Effector CD4-positive, alpha-beta T cell (primary cell): Measurements from ENCODE around the gene CCDC85C.
"Not testable (repeated sequence)": the region's sequence is repeated elsewhere in the genome, so short reads cannot be mapped to it uniquely, and the experiment has no call there.

Experiments used
- DNase-seq: peaks from one replicate; pipeline ENCODE4 v3.0.0-alpha.2; 2020
- total RNA-seq: gene quantifications from one replicate; lab custom pipeline; 2026; lab: John Stamatoyannopoulos, UW

The CCDC85C gene
- 21.6 reads per million, percentile 48 among the genes with 10 or more reads in this experiment for total RNA-seq

DNA sequence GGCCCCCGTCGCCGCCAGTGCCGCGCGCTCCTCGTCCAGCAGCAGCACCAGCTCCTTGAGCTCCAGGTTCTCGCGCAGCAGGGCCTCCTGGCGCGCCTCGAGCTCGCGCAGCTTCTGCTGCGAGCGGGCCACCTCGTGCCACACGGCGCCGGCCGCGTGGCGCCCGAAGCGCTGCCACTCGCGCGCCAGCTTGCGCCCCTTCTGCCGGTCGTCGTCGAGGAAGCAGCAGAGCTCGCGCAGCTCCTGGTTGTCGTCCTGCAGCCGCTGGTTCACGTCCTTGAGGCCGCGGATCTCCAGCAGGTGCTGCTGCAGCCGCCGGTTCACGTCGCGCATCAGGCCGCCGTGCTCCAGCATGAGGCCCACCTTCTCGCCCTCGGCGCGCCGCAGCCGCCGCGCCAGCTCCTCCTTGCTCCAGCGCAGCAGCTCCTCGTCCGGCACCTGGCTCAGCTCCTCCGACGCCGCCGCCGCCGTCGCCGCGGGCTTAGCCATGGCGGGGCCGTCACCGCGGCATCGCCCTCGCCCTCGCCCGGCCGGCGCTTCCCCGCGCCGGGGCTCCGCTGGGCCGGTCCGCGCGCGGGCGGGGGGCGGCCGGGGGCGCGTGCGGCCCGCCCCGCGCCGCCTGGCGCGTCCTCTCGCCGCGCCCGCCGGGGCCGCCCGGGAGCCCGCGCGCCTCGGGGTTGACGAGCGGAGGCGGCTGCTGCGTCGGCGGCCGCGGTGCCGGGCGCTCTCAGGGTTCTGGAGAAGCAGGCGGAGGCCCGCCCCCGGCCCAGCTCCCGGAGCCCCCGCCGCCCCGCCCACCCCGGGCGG lies at the start of gene CCDC85C:
CCDC85C (minus strand) TSS at position 737 of the 807 bp plus-strand sequence; CDS start at position 489, 248 bp downstream.
- peak; percentile 41 for DNase-seq

DNA sequence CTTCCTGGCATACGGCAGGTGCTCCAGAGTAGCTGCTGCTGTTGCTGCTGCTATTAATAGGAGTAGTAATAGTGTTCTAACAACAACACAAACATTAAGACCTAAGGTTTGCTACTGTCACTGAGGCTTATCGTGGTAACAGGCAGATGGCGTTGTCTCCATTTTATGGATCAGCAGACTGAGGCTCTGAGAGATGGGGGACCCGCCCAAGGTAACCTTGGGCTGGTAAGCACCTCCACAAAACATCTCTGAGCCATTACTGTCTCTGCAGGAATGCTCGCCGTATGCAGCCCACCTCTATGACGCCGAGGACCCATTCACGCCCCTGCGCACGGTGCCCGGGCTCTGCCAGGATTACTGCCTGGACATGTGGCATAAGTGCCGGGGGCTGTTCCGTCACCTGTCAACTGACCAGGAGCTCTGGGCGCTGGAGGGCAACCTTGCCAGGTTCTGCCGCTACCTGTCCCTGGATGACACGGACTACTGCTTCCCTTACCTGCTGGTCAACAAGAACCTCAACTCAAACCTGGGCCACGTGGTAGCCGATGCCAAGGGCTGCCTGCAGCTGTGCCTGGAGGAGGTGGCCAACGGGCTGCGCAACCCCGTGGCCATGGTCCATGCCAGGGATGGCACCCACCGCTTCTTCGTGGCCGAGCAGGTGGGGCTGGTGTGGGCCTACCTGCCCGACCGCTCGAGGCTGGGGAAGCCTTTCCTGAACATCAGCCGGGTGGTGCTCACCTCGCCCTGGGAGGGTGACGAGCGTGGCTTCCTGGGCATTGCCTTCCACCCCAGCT lies 48.1 kb upstream of the CCDC85C start:
- no peak for DNase-seq

DNA sequence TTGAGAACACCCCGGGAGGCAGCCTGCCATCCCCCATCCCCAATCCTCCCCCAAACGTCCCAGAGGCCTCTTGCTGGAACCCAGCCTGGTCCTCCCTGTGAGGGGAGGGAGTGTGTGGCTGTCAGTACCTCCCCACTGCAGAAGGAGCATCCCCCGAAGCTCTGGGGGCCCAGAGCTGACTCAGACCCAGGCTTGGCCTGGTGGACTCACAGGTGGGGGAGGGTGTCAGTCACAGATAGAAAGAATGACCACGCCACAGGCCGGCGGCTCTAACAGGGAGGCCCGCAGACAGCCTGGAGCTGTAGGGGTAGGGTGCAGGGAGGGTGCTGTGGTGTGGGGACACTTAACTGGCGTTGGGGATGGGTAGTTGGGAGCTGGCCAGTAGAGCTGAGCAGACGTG lies 46.2 kb upstream of the CCDC85C start:
- DNase-seq: no peak

DNA sequence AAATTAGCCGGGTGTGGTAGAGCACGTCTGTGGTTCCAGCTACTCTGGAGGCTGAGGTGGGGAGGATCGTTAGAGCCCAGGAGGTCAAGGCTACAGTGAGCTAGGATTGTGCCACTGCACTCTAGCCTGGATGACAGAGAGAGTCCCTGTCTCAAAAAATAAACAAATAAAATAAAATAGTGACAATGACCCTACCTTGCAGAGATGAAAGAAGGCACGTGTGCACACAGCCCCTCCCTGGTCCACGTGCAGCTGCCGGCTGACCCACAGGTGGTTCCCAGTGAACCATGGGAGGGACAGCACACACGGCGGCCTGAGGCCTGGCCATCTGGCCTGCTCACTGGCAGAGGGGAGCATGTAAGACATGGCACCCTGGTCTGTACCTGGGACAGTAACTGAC lies 45.6 kb upstream of the CCDC85C start:
- DNase-seq: no peak

DNA sequence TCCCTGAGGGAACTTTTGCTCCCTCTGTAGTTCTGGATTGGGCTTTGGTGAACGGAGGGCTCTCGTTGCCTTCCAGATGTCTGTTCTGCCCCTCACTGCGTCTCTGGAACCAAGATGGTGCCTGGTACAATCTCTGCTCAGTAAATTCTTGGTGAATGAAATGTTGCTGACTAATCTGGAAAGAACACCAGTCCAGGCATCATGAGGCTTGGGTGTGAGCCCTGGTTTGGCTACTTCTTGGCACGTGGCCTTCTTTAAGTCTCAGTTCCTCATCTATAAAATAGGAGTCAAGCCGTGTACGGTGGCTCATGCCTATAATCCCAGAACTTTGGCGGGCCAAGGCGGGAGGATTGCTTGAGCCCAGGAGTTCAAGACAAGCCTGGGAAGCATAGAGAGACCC lies 45.2 kb upstream of the CCDC85C start:
- no peak for DNase-seq

DNA sequence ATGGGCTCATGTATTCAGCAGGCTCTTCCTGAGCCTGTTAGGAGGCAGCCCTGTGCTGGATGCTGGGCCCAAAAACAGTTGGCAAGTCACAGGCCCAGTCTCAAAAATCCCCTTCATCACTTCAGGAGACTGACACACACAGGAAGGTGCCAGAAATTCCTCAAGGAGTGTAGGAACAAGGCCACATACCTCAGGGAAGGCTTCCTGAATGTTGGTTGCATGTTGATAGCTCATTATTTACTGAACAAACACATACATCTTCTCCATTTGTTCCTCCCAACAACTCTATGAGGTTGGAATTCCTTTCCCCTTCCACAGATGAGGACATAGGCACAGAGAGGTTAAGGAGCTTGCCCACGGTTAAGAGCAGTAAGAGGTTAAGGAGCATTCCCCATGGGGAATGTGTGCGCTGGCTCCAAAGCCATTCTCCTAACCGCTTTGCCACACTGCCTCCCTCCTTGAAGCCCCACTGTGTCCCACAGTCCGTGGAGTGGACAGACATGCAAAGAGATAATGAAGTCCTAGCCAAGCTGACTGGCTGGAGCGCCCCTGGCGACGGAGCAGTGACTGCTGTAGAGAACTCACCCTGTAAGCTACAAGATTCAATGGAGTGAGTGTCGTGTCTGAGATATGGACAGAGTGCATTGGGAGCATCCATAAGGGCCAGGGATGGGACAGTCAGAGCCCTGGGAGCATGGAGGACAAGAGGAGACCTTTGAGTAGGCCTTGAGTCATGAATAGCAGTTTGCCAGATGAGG lies 44.2 kb upstream of the CCDC85C start:
- DNase-seq: no peak

DNA sequence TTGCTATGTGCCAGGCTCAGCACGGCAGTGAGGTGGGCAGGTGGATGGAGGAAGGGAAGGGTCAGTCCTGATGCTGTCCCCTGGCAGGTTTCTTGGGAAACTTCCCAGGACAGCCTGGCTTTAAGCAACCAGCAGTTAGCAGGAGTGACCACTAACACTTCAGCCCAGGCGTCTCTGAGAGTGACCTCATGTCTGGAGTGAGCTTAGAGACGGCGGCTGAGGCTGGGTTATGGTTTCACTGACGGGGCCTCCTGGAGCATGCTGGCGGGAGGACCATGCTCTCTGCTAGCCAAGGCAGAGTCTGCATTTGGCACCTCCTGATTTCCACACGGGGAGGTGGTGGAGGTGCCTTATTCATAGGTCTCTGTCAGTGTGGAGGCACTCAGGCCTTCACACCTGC lies 43.4 kb upstream of the CCDC85C start:
- no peak for DNase-seq

DNA sequence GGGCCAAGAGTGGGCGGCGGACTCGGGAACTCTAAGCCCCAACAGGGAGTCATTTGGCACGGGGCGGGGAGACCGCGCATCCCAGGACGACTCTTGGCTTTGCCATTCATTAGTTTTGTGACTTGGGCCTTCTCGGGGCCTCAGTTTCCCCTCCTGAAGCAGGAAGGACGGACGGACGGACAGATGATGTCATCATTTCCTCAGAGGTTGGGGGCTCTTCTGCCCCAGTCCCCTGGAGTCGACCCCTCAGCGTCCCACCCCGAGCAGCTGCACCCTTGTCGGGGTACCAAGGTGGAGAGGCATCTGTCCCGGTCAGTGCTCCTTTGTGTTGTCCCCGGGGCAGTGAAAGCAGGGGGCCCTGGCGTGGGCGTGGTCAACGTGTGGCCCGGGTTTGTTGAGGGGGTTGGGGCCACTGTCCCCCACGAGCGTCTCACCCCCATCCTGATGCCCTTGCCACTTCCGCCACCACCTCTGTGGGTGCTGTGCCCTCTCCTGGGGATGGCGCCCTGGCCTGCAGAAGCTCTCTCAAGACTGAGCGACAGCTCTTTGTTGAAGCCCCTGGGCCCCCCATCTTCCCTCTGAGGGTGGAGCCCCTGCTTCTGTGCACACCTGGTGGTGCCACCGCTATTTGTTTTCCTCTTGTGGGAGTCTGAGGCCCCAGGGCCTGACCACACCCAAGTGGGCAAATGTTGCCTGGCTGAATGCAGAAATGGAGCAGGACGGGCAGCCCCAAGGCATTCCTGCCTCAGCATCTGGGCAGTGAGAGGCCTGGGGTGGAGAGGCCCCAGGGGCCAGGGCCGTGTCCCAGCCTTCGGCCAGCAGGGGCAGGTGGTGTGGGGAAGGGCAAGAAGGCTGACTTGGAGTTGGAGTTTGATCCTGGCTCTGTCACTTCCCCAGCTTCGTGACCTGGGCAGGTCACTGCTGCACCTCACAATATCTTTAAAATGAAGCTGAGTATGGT lies 41.8 kb upstream of the CCDC85C start:
- DNase-seq: no peak

DNA sequence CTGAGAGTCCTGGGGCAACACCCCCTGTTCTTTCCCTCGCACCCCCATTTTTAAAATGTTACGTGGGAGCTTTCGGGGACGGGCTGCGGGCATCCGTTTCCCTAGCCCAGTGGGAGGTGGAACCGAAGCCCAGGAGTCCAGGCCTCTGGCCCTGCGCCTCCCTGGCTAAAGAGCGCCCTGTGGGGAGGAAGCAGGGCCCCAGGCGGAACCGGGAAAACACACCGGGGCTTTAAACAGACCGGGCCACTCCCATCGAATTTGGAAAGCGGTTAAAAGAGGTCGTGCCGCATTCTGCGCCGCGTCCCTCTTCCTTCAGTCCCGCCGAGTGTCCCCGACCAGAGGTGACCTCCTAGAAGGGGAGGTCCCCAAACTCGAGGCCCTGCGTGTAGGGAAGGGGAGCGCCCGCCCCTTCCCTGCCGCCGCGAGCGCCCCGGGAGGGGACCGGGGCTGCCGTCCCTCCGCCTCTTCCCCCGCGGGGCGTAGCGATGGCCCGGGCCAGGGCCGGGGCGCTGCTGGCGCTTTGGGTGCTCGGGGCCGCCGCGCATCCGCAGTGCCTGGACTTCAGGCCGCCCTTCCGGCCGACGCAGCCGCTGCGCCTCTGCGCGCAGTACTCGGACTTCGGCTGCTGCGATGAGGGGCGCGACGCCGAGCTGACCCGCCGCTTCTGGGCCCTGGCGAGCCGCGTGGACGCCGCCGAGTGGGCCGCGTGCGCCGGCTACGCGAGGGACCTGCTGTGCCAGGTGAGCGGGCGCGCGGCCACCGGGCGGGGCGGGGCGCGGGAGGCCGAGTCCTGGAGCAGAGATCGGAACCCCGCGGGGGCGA lies 40.9 kb upstream of the CCDC85C start, which contains the start of gene HHIPL1:
HHIPL1 (plus strand) TSS at position 407 of the 822 bp plus-strand sequence; CDS start at position 486, 79 bp downstream.
- DNase-seq: no peak

DNA sequence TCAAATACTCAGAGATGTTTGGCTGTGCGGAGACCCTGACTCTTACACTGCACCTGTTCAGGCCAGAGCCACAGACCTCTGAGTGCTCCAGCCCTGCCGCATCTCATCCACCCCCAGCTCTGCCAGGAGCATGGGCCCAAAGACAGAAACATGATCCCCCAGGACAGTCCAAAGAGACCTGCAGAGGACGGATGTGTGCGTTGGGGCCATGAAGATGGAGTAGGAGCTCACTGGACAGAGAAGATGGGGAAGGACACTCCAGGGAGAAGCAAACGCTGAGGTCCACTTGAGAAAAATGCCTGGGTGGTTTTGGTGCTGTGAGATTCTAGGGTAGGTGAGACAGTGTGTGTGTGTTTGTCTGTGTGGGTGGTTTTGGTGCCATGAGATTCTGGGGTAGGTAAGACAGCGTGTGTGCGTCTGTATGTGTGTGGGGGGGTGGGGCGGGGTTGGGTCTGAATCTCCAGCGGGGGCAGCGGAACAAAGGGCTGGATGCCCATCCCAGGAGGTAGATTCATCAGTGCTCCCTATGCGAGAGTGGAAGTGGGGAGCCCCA lies 40.1 kb upstream of the CCDC85C start:
- no peak for DNase-seq

DNA sequence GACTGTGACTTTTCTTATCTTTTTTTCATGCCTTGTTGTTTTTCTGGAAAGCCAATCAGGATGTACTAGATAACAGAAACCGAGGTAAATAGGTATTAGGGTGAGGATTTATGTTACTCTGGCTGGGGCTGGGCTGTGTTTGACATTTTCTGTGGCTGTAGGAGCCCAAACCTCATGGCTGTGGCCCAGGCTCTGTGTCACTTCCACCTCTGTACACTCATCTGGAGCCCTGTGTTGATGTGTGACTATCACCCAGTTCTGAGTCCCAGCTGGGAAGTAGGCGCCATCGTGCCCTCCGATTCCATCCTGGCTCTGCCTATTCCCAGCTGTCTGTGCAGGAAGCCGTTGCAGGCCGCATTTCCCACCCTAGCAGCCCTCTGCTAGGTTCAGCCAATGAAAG lies 39.3 kb upstream of the CCDC85C start:
- DNase-seq: no peak

DNA sequence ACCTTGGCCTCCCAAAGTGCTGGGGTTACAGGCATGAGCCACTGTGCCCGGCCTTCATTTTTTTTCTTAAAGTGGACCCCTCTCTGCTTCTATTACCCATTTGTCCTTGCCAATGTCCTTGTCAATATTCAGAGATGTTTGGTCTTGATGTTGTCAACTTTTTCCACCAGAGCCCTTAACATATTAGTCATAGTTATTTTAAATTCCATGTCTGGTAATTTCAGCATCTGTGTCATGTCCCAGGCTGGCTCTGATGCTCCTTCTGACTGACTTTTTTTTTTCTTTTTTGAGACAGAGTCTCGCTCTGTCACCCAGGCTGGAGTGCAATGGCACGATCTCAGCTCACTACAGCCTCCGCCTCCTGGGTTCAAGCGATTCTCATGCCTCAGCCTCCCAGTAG lies 38.8 kb upstream of the CCDC85C start:
- not testable (repeated sequence) for DNase-seq

DNA sequence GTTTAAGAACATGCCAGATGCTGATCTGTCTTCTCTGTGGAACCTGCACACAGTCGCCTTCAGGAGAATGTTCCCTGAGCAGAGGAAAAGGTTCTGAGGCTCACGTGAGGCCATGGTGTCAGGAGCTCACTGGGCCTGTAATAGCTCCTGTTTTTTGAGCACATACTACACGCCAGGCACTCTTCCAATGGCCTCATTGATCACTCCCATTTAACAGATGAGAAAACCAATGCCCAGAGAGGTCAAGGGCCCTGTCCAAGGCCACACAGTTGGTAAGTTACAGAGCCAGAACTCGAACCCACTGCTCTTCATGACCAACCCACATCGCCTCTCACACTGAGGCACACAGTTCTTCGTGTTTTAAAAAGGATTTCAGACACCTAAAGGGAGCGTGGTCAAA lies 33.6 kb upstream of the CCDC85C start:
- no peak for DNase-seq

DNA sequence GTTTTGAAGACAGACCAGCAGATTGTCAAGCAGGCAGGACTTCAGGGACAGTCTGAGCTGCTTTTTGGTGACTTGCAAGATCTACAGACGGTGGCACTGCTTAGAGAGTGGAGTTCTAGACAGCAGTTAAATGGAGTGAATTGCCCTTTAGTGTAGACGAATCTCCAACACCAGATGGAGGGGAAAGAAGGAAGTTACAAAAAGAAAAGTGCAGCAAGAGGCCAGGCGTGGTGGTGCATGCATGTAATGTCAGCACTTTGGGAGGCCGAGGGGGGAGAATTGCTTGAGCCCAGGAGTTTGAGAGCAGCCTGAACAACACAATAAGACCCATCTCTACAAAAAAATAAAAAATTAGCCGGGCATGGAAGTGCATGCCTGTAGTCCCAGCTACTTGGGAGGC lies 32.5 kb upstream of the CCDC85C start:
- no peak for DNase-seq

DNA sequence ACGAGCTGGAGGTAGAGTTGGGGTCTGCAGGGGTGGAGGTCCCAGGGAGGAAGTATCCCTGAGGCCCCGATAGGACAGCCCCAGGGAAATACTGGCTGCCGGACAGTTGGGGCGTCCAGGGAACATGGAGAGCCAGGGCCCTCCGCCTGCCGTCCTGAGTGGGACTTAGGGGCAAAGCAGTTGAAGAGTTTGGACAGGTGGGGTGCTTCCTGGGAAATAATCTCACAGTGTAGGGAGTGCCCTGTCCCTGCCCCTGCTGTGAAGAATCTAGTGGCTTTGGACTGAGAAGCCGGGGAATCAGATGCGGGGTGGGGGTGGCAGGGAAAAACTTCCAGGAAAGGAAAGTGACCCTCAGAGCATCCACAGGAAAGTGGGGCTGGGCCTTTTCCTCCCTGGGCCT lies 31.1 kb upstream of the CCDC85C start:
- no peak for DNase-seq

DNA sequence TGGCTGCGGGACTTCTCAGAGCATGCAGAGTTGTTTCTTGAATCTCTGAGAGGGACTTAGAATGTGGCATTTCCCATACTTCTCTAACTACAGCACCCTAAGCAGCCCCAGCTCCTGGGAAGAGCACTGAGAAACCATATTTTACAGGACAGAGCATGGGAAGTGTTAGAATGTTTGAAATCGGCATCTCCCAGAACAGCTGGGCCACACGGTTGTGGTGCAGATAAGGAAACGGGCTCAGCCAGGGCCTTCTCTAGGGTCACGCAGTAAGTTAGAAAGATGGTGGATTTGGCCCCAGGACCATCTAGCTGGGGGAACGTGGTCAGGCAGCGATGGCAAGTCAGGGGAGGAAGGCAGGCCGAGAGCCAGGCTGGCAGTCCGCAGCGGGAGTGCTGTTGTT lies 30.4 kb upstream of the CCDC85C start:
- DNase-seq: no peak

DNA sequence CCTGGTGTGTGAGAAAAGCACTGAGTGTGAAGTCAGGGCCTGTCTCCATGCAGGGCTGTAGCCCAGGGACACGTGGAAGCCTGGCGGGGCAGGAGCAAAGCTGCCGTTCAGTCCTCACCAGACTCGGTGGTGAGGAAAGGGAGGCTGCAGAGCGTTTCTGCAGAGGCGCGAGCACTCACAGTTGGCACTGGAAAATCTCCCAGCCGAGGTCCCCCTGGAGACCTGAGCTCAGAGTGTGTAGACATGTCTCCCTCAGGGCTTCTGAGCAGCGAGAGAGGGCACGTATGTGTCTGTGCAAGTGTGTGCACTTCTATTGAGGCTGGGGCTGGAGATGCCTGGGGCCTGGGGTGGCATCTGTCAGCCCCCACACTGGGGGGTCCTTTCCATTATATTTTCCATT lies 29.9 kb upstream of the CCDC85C start:
- no peak for DNase-seq

DNA sequence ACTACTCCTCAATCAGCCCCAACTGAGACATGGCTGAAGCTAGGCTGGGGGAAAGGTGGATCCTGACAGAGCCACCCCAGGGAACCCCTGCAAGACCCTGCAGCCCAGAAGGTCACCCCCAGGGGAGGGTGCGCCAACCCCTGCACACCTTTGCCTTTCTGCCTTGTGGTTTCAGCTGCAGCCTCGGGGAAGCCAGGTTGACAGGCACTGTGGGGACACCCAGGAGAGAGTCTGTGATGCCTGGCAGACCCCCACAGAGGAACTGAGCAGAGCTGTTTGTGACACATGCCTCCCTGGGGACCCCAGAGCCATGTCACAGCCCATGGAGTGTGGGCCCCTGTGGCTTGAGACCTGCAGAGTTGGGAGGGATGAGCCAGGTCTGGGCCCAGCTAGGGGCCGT lies 29.1 kb upstream of the CCDC85C start:
- DNase-seq: no peak

DNA sequence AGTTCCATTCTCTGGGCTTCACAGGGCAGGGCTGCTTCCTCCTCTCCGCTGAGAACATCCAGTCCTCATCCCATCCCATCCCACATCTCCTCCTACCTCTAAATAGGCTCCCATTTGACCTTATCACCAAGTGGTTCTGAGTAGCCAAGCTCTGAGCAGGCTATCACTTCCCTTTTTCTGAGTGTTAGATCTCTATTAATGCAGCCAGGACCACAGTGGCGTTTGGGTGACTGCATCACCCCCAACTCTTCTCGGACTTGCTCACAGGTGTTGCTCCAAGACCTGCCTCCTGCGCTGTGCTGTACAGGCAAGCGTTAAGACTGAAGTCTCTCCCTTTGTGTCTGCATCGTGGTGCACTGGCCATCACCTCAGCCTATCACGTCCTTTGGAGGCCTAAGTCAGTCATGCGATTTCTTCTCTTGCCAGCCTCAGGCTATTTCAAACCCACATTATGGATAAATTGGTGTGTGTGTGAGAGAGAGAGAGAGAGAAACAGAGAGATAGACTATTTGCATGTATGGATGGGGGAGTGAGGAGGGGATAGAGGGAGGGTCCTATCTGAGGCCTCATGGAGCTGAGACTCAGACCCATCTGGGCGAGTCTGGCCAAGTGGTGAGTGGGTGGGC lies 28.5 kb upstream of the CCDC85C start:
- DNase-seq: no peak

DNA sequence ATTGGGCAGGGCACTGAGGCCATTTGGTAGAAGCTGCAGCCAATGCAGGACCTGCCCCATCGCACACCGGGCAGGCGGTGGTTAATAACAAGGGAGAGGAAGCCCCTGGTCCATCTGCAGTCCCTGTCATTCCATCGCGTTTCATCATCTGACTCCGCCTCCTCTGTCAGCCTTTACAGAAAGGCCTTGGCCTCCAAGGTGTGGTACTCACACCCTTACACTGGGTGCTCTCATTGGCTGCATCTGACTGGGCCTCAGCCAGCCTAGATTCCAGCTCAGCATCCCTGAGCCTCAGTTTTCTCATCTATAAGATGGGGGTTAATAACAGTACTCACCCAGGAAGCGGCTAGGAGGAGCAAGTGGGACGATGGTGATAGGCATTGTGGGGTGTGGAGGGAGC lies 26.2 kb upstream of the CCDC85C start:
- no peak for DNase-seq
